ENCODE results near the gene SRP68. TPM values are rescaled to one million over a fixed set of nuclear protein-coding genes. Genes with fewer than 3 reads are reported as not detected.

Gene SRP68
- total RNA-seq, 2 donors from 2014 or later: 26.2 to 27.7 TPM

DNA sequence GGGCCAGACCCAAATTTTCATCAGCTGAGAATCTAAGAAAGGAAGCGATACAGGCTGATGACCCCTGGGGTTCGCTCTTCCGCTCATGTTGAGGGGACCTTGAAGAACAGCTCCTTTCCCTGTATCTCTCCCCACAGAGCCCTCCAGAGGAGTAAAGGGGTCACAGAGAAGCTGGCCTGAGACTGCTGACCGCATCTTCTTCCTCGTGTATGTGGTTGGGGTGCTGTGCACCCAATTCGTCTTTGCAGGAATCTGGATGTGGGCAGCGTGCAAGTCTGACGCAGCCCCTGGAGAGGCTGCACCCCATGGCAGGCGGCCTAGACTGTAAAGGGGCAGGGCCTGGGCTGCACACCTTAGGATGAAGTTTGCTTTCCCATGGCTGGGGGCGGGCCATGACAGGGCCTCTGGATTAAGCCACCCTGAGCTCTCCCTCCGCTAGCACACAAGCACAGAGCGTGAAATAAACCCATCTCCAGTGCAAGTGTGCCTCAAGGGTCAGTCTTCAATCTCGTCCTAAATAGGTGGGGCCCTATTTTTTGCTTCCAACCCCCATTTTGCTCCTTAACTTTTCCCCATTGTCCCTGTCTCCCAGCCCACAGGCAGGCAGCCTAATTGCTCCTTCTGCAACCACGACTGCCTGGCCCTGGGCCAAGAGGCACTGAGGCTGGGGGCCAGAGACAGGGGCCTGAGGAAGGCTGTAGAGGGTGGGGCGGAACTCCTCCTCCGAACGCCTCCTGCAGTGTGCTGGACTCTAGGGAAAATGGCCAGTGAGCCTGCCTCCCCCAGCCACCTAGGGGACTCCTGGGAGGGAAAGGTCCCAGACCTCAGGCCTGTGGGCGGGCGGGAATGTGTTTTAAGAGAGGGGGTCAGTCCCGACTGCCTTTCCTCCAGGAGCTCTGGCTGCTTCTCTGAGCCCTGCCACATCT is 10.3 kb upstream of the SRP68 start:
- H3K36me3 ChIP-seq (replicated peaks in 1 of 2; ENCODE audit: insufficient read depth in 1 of 2, low read depth in 2 of 2): peaks cover 0 to 34% of the 10 kb centered on the region in 2 donors
- no peak for ATAC-seq
- 84 to 88% methylated on average over 17 to 20 of the region's 20 CpGs for WGBS, 2 donors
- peaks cover 23% of the 10 kb centered on the region for H3K4me1 ChIP-seq
- TF ChIP-seq, protein P1, sequence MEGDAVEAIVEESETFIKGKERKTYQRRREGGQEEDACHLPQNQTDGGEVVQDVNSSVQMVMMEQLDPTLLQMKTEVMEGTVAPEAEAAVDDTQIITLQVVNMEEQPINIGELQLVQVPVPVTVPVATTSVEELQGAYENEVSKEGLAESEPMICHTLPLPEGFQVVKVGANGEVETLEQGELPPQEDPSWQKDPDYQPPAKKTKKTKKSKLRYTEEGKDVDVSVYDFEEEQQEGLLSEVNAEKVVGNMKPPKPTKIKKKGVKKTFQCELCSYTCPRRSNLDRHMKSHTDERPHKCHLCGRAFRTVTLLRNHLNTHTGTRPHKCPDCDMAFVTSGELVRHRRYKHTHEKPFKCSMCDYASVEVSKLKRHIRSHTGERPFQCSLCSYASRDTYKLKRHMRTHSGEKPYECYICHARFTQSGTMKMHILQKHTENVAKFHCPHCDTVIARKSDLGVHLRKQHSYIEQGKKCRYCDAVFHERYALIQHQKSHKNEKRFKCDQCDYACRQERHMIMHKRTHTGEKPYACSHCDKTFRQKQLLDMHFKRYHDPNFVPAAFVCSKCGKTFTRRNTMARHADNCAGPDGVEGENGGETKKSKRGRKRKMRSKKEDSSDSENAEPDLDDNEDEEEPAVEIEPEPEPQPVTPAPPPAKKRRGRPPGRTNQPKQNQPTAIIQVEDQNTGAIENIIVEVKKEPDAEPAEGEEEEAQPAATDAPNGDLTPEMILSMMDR (IDR thresholded peaks at IDR 0.05): no peak
- H3K4me3 ChIP-seq: no peak overlapping the region
- peaks cover 0 to 2% of the 10 kb centered on the region in 2 donors for H3K27me3 ChIP-seq
- DNase-seq: no peak
- H3K9me3 ChIP-seq: no peaks in the 10 kb centered on the region
- intact Hi-C loops (cut with DNase I): no loop called here
- no peak overlapping the region for H3K27ac ChIP-seq

DNA sequence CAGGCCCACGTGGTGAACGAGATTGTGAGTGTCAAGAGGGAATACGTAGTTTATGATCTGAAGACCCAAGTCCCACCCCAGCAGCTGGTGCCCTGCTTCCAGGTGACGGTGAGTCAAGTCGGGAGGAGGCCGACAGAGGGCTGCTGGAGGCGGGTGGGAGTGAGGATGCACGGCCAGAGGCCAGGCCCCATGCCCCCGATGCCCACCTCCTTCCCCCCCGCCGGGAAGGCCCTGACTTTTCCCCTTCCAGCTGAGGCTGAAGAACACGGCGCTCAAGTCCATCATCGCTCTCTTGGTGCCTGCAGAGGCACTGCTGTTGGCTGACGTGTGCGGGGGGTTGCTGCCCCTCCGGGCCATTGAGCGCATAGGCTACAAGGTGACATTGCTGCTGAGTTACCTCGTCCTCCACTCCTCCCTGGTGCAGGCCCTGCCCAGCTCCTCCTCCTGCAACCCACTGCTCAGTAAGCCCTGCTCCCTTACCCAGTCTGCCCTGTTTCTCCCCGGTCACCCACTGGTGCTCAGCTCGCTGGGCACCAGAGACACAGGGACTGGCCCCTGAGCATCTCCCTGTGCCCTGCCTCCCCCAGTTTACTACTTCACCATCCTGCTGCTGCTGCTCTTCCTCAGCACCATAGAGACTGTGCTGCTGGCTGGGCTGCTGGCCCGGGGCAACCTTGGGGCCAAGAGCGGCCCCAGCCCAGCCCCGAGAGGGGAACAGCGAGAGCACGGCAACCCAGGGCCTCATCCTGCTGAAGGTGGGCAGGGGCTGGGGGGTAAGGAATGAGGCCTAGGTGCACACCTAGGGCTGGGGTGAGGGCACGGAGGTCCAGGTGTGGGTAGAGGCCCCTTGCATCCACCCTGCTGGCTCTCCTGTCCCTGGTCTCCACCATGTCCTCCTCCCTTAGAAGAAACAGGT is 9.2 kb upstream of the SRP68 start:
- no peak overlapping the region for H3K4me3 ChIP-seq
- ATAC-seq (no peak), DNase-seq (no peak)
- peaks cover 3 to 12% of the 10 kb centered on the region in 2 donors for H3K27me3 ChIP-seq
- intact Hi-C loops (cut with DNase I): no loop called here
- peaks cover 0 to 24% of the 10 kb centered on the region in 2 donors for H3K36me3 ChIP-seq (replicated peaks in 1 of 2; ENCODE audit: insufficient read depth in 1 of 2, low read depth in 2 of 2)
- 74 to 77% methylated on average over 18 to 21 of the region's 27 CpGs for WGBS, 2 donors
- TF ChIP-seq POLR2A (IDR thresholded peaks at IDR 0.05): no peak
- TF ChIP-seq, protein P1 (IDR thresholded peaks at IDR 0.05): no peak
- peaks cover 34% of the 10 kb centered on the region for H3K4me1 ChIP-seq
- H3K27ac ChIP-seq: no peak overlapping the region
- no peaks in the 10 kb centered on the region for H3K9me3 ChIP-seq

DNA sequence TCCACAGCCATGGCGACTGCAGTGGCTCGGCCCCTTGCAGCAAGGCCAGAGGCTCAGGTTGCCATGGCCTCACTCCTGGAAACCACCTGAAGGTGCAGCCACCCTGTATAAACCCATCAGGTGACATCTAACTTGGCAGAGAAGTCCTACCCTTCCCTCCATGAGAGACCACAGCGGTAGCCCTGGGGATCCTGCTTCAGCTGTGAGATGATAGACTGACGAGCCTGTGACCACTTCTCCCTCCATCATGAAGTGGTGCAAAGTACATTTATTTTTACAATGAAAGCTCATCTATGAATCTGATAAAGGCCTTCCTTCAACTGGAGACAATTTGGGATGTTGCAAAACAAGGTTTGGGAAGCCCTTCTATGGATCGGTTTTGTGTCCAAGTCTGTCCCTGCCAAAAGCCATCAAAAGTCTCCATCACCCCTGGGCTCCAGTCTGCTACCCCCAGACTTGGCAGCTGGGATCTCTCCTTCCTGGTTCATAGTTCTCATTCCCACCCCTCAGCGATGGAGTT is 8.5 kb upstream of the SRP68 start:
- DNase-seq: no peak
- intact Hi-C loops (cut with DNase I): no loop called here
- 37 to 56% methylated on average over 4 to 6 of the region's 6 CpGs for WGBS, 2 donors
- Histone ChIP-seq H3K27ac (no peak overlapping the region), H3K36me3 (replicated peaks in 1 of 2; ENCODE audit: insufficient read depth in 1 of 2, low read depth in 2 of 2) (peaks cover 0 to 19% of the 10 kb centered on the region in 2 donors), H3K27me3 (peaks cover 7 to 19% of the 10 kb centered on the region in 2 donors), H3K9me3 (no peaks in the 10 kb centered on the region), H3K4me3 (no peak overlapping the region), H3K4me1 (peaks cover 38% of the 10 kb centered on the region)
- TF ChIP-seq POLR2A (IDR thresholded peaks at IDR 0.05): no peak
- TF ChIP-seq, protein P1 (IDR thresholded peaks at IDR 0.05): no peak
- no peak for ATAC-seq

DNA sequence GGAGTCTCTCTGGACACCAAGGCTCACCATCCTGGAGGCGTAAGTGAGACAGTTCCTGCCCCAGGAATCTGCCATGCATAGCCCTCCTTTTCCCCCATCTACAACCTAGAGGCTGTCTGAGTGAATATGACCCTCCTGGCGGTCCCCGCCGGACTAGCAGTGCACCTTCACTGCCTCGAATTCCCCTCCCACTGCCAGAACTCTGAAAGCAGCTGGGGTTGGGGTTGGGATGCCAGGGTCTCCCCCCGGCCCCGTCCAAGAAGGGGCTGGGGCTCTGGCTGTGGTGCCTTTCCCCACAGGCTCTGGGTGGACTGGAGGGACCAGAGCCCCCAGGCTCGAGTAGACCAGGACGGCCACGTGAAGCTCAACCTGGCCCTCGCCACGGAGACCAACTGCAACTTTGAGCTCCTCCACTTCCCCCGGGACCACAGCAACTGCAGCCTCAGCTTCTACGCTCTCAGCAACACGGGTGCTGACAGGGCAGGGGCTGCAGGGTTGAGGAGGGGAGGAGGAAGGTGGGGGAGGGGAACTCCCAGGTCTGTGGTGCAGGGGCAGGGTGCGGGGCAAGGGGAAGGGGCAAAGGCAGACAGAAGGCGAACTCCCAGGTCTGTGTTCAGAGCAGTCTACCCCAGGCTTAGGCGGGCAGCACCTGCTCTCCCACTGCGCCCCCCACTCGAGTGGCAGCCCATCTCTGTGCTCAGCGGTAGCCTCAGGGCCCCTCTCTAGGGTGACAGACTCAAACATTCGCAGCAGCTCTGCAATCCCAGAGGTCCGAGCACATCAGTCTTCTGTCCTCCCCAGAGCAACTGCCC is 7.8 kb upstream of the SRP68 start:
- intact Hi-C loops (cut with DNase I): no loop called here
- H3K36me3 ChIP-seq (replicated peaks in 1 of 2; ENCODE audit: insufficient read depth in 1 of 2, low read depth in 2 of 2): peaks cover 0 to 12% of the 10 kb centered on the region in 2 donors
- 6 to 11% methylated on average over 6 to 23 of the region's 23 CpGs for WGBS, 2 donors
- H3K4me3 ChIP-seq: no peak overlapping the region
- no peaks in the 10 kb centered on the region for H3K9me3 ChIP-seq
- H3K27ac ChIP-seq: no peak overlapping the region
- peaks cover 44% of the 10 kb centered on the region for H3K4me1 ChIP-seq
- no peak for DNase-seq
- ATAC-seq: no peak
- TF ChIP-seq, protein P1 (IDR thresholded peaks at IDR 0.05): no peak
- TF ChIP-seq POLR2A (IDR thresholded peaks at IDR 0.05): peak in 1 of 3 donors; percentile 5
- H3K27me3 ChIP-seq: peaks cover 7 to 25% of the 10 kb centered on the region in 2 donors

Measured in body of pancreas (tissue), 4 donors.